HUES64 (cell line): ENCODE results near the gene RBPMS2.

Source experiments
- H3K27ac ChIP-seq: 2 replicates; pipeline ENCODE4 v1.7.0; 2013; ENCODE audit warnings: low read depth, low read length, inconsistent platforms
- H3K27me3 ChIP-seq: 2 replicates; pipeline ENCODE4 v1.6.1; 2013; ENCODE audit warnings: mild to moderate bottlenecking, low read length; ENCODE audit not compliant: insufficient read depth
- H3K36me3 ChIP-seq: 2 replicates; pipeline ENCODE4 v1.6.1; 2013; ENCODE audit warnings: mild to moderate bottlenecking, low read length; ENCODE audit not compliant: insufficient read depth
- H3K4me1 ChIP-seq: 2 replicates; pipeline ENCODE4 v1.6.1; 2013; ENCODE audit warnings: mild to moderate bottlenecking, low read length, moderate library complexity; ENCODE audit not compliant: insufficient read depth
- H3K4me3 ChIP-seq: 2 replicates; pipeline ENCODE4 v1.5.1; 2013; ENCODE audit warnings: mild to moderate bottlenecking, low read length, moderate library complexity
- H3K9ac ChIP-seq: 2 replicates; pipeline ENCODE4 v1.6.1; 2013; ENCODE audit warnings: mild to moderate bottlenecking, low read depth, low read length
- H3K9me3 ChIP-seq: 2 replicates; pipeline ENCODE4 v1.6.1; 2013; ENCODE audit warnings: low read depth, low read length; ENCODE audit not compliant: insufficient read depth
- WGBS: fragments of 150-250, 120-280 bp; methylation state at CpG from one replicate; pipeline ENCODE4 v1.1.7; 2013; ENCODE audit warnings: missing lambda C conversion rate; 5-methylcytosine and 5-hydroxymethylcytosine counted together

Gene RBPMS2

DNA sequence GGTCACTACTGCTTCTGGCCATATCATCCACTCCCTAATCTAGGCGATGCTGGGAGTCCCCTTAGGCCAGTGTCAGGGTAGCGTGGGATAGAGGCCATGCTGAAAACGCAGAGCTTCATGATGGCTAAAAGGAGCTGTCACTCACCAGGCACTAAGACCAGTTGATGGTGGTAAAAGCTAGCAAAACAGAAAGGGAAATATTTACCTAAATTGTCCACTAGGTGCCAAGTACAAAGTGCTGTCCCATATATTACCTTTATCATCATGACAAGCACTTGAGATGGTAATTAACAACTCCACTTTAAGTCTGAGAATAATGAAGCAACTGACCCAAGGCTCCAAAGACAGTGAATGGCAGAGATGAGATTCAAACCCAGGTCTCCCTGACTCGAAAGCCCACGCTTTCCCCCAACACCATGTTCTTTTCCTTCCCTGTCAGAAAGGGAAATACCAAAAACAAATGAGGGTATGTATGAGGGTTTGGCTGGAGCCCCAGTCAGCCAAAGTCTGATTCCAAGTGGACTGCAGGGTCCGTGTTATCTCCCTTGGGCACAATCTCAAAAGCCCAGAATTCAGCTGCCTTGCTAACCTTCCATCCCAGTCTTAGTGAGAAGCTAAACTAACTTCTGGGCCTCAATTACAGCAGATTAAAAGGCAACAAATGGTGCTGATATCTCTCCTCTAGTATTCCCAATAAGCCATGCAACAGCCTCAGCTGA, 84.7 kb downstream of the RBPMS2 start:
- H3K9ac ChIP-seq: no peak overlapping the region
- no peaks in the 10 kb centered on the region for H3K27me3 ChIP-seq
- peaks cover 91% of the 10 kb centered on the region for H3K36me3 ChIP-seq
- H3K4me1 ChIP-seq: peaks cover 17% of the 10 kb centered on the region; the same call in 1 of the 2 replicates
- no peak overlapping the region for H3K4me3 ChIP-seq
- 96% methylated on average over 5 of the region's 6 CpGs for WGBS
- no peaks in the 10 kb centered on the region for H3K9me3 ChIP-seq
- H3K27ac ChIP-seq: no peak overlapping the region; the same call in 1 of the 2 replicates

DNA sequence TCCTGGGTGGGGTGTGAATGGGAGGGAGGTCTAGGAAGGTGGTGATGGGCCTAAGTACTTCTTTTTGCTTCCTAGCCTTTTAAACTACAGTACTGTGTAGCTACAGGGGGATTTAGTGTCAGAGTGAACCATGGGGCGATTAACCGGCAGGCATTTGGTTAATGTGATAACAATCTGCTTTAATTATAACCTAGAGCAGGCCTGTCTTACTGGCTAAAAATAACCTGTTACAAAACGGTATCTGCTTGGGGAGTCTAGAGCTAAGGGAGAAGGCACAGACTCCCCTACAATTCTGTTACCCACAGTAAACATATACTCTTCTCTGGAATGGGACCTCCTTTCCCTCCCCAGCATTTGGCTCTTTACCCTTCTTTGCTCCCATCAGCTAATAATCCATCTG, 85.4 kb downstream of the RBPMS2 start:
- H3K36me3 ChIP-seq: peaks cover 90% of the 10 kb centered on the region
- WGBS: 98% methylated on average over 3 of the region's 3 CpGs

More for the DNA sequence above, 85.4 kb downstream of the RBPMS2 start:
- Histone ChIP-seq H3K4me3 (no peak overlapping the region), H3K27ac (no peak overlapping the region), H3K4me1 (peaks cover 21% of the 10 kb centered on the region), H3K27me3 (no peaks in the 10 kb centered on the region), H3K9me3 (no peaks in the 10 kb centered on the region), H3K9ac (no peak overlapping the region)
